HCT116 (cell line): ENCODE results near the gene XRCC3. TPM values are rescaled to one million over a fixed set of nuclear protein-coding genes. Genes with fewer than 3 reads are reported as not detected.

Experiments
- ATAC-seq: fragments of 200-7000 bp; cut with Tn5 transposase; 2 replicates; pipeline ENCODE4 v1.9.1; 2020; ENCODE audit warnings: mild to moderate bottlenecking, moderate library complexity
- BruUV-seq: library from RNA; stranded (reverse); fragments of 400-500 nt; replicated peaks from 2 replicates; lab custom pipeline; 2021; lab: Mats Ljungman, UMichigan
- CTCF ChIA-PET: fragments of 300-600 bp; sonication (Branson Sonifier 250); formaldehyde crosslinking; loops from one replicate; lab custom pipeline; 2021; ENCODE audit warnings: antibody characterized with exemption; lab: Charles Lee
- POLR2A ChIA-PET: fragments of 300-600, 350-600 bp; sonication (Branson Sonifier 250); formaldehyde crosslinking; loops from one replicate; lab custom pipeline; 2021; ENCODE audit warnings: antibody characterized with exemption; lab: Charles Lee
- RAD21 ChIA-PET, 2 experiments: fragments of 300-600 bp; sonication (Branson Sonifier 250); formaldehyde crosslinking; loops; one replicate each; lab custom pipeline; 2023; ENCODE audit warnings: low total read pairs in 2 of 2; ENCODE audit not compliant: uncharacterized antibody in 2 of 2, unreplicated experiment in 2 of 2, low non-redundant PET in 1 of 2; lab: Charles Lee
- DNase-seq: peaks from one replicate; pipeline ENCODE4 v3.0.0-alpha.2; 2010; ENCODE audit warnings: low read depth, low spot score
- H2AFZ ChIP-seq: fragments of 200-600 bp; shearing (Covaris generic), sonication (generic); 2 replicates; pipeline ENCODE4 v1.6.1; 2017; ENCODE audit warnings: low read depth, mixed run types, mixed read lengths, antibody characterized with exemption, low read length; ENCODE audit not compliant: poor library complexity, severe bottlenecking
- H3K27ac ChIP-seq: 2 replicates; pipeline ENCODE4 v1.5.1; 2012; ENCODE audit warnings: low read depth, low read length
- H3K27me3 ChIP-seq: fragments of 200-600 bp; sonication (generic); 2 replicates; pipeline ENCODE4 v1.6.1; 2016; ENCODE audit warnings: mixed run types, low read length, mixed read lengths; ENCODE audit not compliant: insufficient read depth
- H3K36me3 ChIP-seq, 2 experiments: fragments of 200-500 bp in 1 of 2; fragments of 200-600 bp in 1 of 2; sonication (Bioruptor generic) in 1 of 2; sonication (generic) in 1 of 2; 2 replicates each; pipeline versions ENCODE4 v1.5.1 to v1.6.1; 2014 to 2016; ENCODE audit warnings: low read length in 2 of 2, inconsistent platforms in 1 of 2, mixed read lengths in 1 of 2, mixed run types in 1 of 2; ENCODE audit not compliant: insufficient read depth in 2 of 2, control insufficient read depth in 1 of 2
- H3K4me1 ChIP-seq, 2 experiments: fragments of 200-600 bp in 1 of 2; sonication (generic) in 1 of 2; 2 replicates each; pipeline versions ENCODE4 v1.5.1 to v1.6.1; 2012 to 2017; ENCODE audit warnings: low read length in 2 of 2, inconsistent platforms in 1 of 2, mild to moderate bottlenecking in 1 of 2, mixed read lengths in 1 of 2, mixed run types in 1 of 2, moderate library complexity in 1 of 2; ENCODE audit not compliant: insufficient read depth in 2 of 2, control insufficient read depth in 1 of 2
- H3K4me2 ChIP-seq: fragments of 200-600 bp; sonication (generic); 2 replicates; pipeline ENCODE4 v1.6.1; 2017; ENCODE audit warnings: mixed run types, low read length, mixed read lengths
- H3K4me3 ChIP-seq, 2 experiments: fragments of 200-600 bp in 1 of 2; sonication (generic) in 1 of 2; replicated peaks in 1 of 2; 2 replicates each; pipeline ENCODE4 v1.5.1; 2011 to 2016; ENCODE audit warnings: low read length in 2 of 2, control low read depth in 1 of 2, low read depth in 1 of 2, mild to moderate bottlenecking in 1 of 2, mixed read lengths in 1 of 2, mixed run types in 1 of 2
- H3K79me2 ChIP-seq: fragments of 200-600 bp; sonication (generic); 2 replicates; pipeline ENCODE4 v1.6.1; 2017; ENCODE audit warnings: mild to moderate bottlenecking, mixed run types, low read length, moderate library complexity, mixed read lengths; ENCODE audit not compliant: insufficient read depth
- H3K9ac ChIP-seq: fragments of 200-600 bp; sonication (generic); 2 replicates; pipeline ENCODE4 v1.6.1; 2016; ENCODE audit warnings: low read length, mixed read lengths
- H3K9me2 ChIP-seq: fragments of 200-600 bp; sonication (generic), shearing (Covaris generic); 2 replicates; pipeline ENCODE4 v1.6.1; 2017; ENCODE audit warnings: mixed run types, mild to moderate bottlenecking, moderate library complexity; ENCODE audit not compliant: insufficient read depth
- H3K9me3 ChIP-seq, 2 experiments: fragments of 200-500 bp in 1 of 2; fragments of 200-600 bp in 1 of 2; sonication (Bioruptor generic) in 1 of 2; sonication (generic) in 1 of 2; 2 replicates each; pipeline ENCODE4 v1.6.1; 2014 to 2017; ENCODE audit warnings: low read length in 2 of 2, mixed read lengths in 2 of 2, inconsistent platforms in 1 of 2, low read depth in 1 of 2, mild to moderate bottlenecking in 1 of 2, mixed run types in 1 of 2, moderate library complexity in 1 of 2; ENCODE audit not compliant: control insufficient read depth in 1 of 2, insufficient read depth in 1 of 2
- H4K20me1 ChIP-seq: fragments of 200-600 bp; sonication (generic), shearing (Covaris generic); 2 replicates; pipeline ENCODE4 v1.6.1; 2017; ENCODE audit warnings: mixed run types, mild to moderate bottlenecking, moderate library complexity; ENCODE audit not compliant: insufficient read depth
- EGR1 ChIP-seq: IDR thresholded peaks from 2 replicates; pipeline ENCODE4 v1.6.1; 2012; ENCODE audit warnings: low read depth
- JUND ChIP-seq: IDR thresholded peaks from 2 replicates; pipeline ENCODE4 v1.6.1; 2012
- POLR2AphosphoS5 ChIP-seq: IDR thresholded peaks from 2 replicates; pipeline ENCODE4 v1.6.1; 2011; ENCODE audit warnings: mild to moderate bottlenecking, low read depth, low read length, moderate library complexity
- SP1 ChIP-seq: IDR thresholded peaks from 2 replicates; pipeline ENCODE4 v1.6.1; 2012; ENCODE audit warnings: low read depth
- SRF ChIP-seq: IDR thresholded peaks from 2 replicates; pipeline ENCODE4 v1.6.1; 2012; ENCODE audit warnings: low read depth
- TCF7L2 ChIP-seq: IDR thresholded peaks from 2 replicates; pipeline ENCODE4 v1.7.0; 2011; ENCODE audit warnings: borderline replicate concordance, inconsistent platforms; ENCODE audit not compliant: insufficient read depth, insufficient read length; ENCODE audit errors: extremely low read depth
- intact Hi-C: fragments of 100-400 bp; cut with micrococcal nuclease; formaldehyde crosslinking; loops from 2 replicates; pipeline ENCODE4 v1.10.0; 2022
- total RNA-seq: library from RNA; stranded (reverse); gene quantifications from one replicate; pipeline ENCODE4 v1.2.1, GENCODE V29; 2021; ENCODE audit not compliant: unreplicated experiment
- TF ChIP-seq, protein P1 (sequence below), 3 experiments: fragments of 200-600 bp in 1 of 3; sonication (generic) in 1 of 3; IDR thresholded peaks in 2 of 3; conservative IDR thresholded peaks in 1 of 3; 2 replicates each; pipeline ENCODE4 v1.5.1; 2012 to 2017; ENCODE audit warnings: low read depth in 2 of 3, low read length in 2 of 3, antibody characterized with exemption in 1 of 3, borderline replicate concordance in 1 of 3, control low read depth in 1 of 3, mild to moderate bottlenecking in 1 of 3, mixed read lengths in 1 of 3, mixed run types in 1 of 3, moderate library complexity in 1 of 3; ENCODE audit not compliant: insufficient read depth in 1 of 3

Gene XRCC3
- total RNA-seq, 1 experiment from 2014 or later = 48.7 TPM

DNA sequence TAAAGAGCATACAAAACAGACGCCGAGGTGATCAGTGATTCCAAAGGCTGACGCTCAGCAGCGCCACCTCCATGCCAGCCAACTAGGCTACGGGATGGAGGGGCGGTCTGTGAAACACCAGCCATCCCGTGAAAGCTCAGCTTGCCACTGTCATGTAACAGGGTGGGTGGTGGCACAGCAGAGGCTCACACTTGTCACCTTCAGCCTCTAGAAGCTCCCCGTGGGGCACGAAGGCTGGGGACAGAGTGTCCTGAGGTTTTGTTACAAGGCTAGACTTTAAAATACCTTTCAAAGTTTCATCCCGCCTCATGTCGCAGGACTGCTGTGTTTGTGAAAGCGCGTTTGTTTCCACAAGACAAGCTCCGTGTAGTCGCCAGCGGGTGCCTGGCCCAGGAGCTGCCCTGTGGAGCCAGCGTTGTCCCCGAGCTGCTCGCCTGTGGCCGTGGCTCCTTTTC is 20.7 kb downstream of the XRCC3 start:
- Histone ChIP-seq H3K79me2 (peaks cover 7% of the 10 kb centered on the region; the same call in 1 of the 2 replicates), H4K20me1 (peaks cover under 1% of the 10 kb centered on the region; the same call in 1 of the 2 replicates), H3K9me2 (no peaks in the 10 kb centered on the region), H3K9me3 (no peaks in the 10 kb centered on the region), H2AFZ (no peak overlapping the region), H3K36me3 (peaks cover 4 to 7% of the 10 kb centered on the region in 2 experiments; a peak in 3 of 4 replicates), H3K4me2 (no peak overlapping the region), H3K27ac (no peak overlapping the region), H3K27me3 (no peaks in the 10 kb centered on the region), H3K9ac (no peak overlapping the region), H3K4me3 (no peak overlapping the region), H3K4me1 (no peaks in the 10 kb centered on the region)
- peak; percentile 38 for ATAC-seq
- TF ChIP-seq, protein P1, sequence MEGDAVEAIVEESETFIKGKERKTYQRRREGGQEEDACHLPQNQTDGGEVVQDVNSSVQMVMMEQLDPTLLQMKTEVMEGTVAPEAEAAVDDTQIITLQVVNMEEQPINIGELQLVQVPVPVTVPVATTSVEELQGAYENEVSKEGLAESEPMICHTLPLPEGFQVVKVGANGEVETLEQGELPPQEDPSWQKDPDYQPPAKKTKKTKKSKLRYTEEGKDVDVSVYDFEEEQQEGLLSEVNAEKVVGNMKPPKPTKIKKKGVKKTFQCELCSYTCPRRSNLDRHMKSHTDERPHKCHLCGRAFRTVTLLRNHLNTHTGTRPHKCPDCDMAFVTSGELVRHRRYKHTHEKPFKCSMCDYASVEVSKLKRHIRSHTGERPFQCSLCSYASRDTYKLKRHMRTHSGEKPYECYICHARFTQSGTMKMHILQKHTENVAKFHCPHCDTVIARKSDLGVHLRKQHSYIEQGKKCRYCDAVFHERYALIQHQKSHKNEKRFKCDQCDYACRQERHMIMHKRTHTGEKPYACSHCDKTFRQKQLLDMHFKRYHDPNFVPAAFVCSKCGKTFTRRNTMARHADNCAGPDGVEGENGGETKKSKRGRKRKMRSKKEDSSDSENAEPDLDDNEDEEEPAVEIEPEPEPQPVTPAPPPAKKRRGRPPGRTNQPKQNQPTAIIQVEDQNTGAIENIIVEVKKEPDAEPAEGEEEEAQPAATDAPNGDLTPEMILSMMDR (IDR thresholded peaks at IDR 0.05 in 2 of 3, conservative IDR thresholded peaks at IDR 0.05 in 1 of 3; ENCODE audit: borderline replicate concordance in 1 of 3, insufficient read depth in 1 of 3, low read depth in 2 of 3, low read length in 2 of 3) = peak in 2 of 3 experiments; percentile 16 to 24; a peak in 3 of 6 replicates
- TF ChIP-seq JUND = no peak
- CTCF ChIA-PET = no interaction called here
- intact Hi-C loops = no loop called here
- POLR2A ChIA-PET = no interaction called here
- RAD21 ChIA-PET = no interaction called here
- no peak for DNase-seq
- no TSS peak for BruUV-seq

DNA sequence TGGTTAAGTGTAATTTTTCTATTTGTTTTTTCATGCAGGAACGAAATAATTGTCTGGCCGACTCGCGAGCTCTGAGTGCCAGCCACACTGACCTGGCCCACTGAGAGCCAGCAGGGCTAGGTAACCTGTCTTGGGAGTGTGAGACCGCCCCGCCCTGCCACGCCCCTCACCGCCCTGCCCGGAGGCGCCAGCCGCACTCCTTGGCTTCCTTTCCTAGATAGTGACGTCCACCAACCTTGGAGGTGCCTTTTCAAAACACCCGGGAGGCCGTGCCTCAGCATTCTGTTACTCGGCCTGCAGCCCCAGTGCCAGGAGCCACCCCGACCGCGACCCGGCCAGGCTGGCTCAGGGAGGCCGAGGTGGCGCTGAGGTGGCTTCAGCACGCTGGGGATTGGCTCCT is 21.7 kb downstream of the XRCC3 start:
- no TSS peak for BruUV-seq
- Histone ChIP-seq H3K4me3 (no peak overlapping the region), H2AFZ (no peak overlapping the region), H4K20me1 (peaks cover 5% of the 10 kb centered on the region; the same call in 1 of the 2 replicates), H3K4me1 (no peaks in the 10 kb centered on the region), H3K27me3 (no peaks in the 10 kb centered on the region), H3K27ac (no peak overlapping the region), H3K79me2 (peaks cover 8% of the 10 kb centered on the region; the same call in 1 of the 2 replicates), H3K36me3 (peaks cover 4 to 14% of the 10 kb centered on the region in 2 experiments; a peak in 3 of 4 replicates), H3K9me3 (no peaks in the 10 kb centered on the region), H3K4me2 (no peak overlapping the region), H3K9me2 (no peaks in the 10 kb centered on the region), H3K9ac (no peak overlapping the region)
- ChIA-PET POLR2A (no interaction called here), CTCF (no interaction called here), RAD21 (no interaction called here)
- no peak for DNase-seq
- TF ChIP-seq, protein P1 (IDR thresholded peaks at IDR 0.05 in 2 of 3, conservative IDR thresholded peaks at IDR 0.05 in 1 of 3; ENCODE audit: borderline replicate concordance in 1 of 3, insufficient read depth in 1 of 3, low read depth in 2 of 3, low read length in 2 of 3) = no peak
- TF ChIP-seq POLR2AphosphoS5 = no peak
- no peak for TF ChIP-seq SP1
- TF ChIP-seq JUND = no peak
- no peak for TF ChIP-seq SRF
- TF ChIP-seq TCF7L2 = no peak
- TF ChIP-seq EGR1 = no peak
- no peak for ATAC-seq
- intact Hi-C loops = no loop called here
